GM12865 (cell line): Measurements from ENCODE around the gene ITGA3.

Experiments
- DNase-seq: peaks from one replicate; pipeline ENCODE4 v3.0.0; 2010; ENCODE audit warnings: low read depth
- H3K4me3 ChIP-seq: 2 replicates; pipeline ENCODE4 v1.5.1; 2011; ENCODE audit warnings: mild to moderate bottlenecking, low read depth, low read length, control low read depth
- CTCF ChIP-seq: IDR thresholded peaks from 2 replicates; pipeline ENCODE4 v1.5.1; 2011; ENCODE audit warnings: low read length, control low read depth, low read depth, inconsistent platforms; ENCODE audit not compliant: insufficient read depth; ENCODE audit errors: missing control alignments

ITGA3 gene

GRCh38 chr17:50118076-50118827, 62.3 kb downstream of the ITGA3 start:
- no peak for DNase-seq
- H3K4me3 ChIP-seq, result no peak overlapping the region
- TF ChIP-seq CTCF, result no peak

- no peak for DNase-seq
- no peak for TF ChIP-seq CTCF
- H3K4me3 ChIP-seq, result no peak overlapping the region
Observed at GRCh38 chr17:50118828-50119218, 62.9 kb downstream of the ITGA3 start.

- DNase-seq, result no peak
- H3K4me3 ChIP-seq, result no peak overlapping the region
- TF ChIP-seq CTCF, result no peak
Observed at GRCh38 chr17:50120475-50121253, 64.8 kb downstream of the ITGA3 start.

GRCh38 chr17:50122945-50123344, 67.0 kb downstream of the ITGA3 start:
- no peak for TF ChIP-seq CTCF

GRCh38 chr17:50123649-50124349, 67.9 kb downstream of the ITGA3 start:
- DNase-seq, result no peak
- no peak for TF ChIP-seq CTCF
- H3K4me3 ChIP-seq, result no peak overlapping the region

More at GRCh38 chr17:50122945-50123344, 67.0 kb downstream of the ITGA3 start:
- no peak for DNase-seq
- H3K4me3 ChIP-seq, result no peak overlapping the region

- DNase-seq, result no peak
- no peak overlapping the region for H3K4me3 ChIP-seq
- TF ChIP-seq CTCF, result no peak
Observed at GRCh38 chr17:50125420-50125997, 69.6 kb downstream of the ITGA3 start.
